HG02588 (cell line): ENCODE results near the gene ADGRD2.

ENCODE experiments used
- ATAC-seq: cut with Tn5 transposase; IDR thresholded peaks from one replicate; pipeline ENCODE4 v1.9.1; 2021; ENCODE audit warnings: mild to moderate bottlenecking, moderate library complexity; ENCODE audit not compliant: unreplicated experiment

The ADGRD2 gene

DNA sequence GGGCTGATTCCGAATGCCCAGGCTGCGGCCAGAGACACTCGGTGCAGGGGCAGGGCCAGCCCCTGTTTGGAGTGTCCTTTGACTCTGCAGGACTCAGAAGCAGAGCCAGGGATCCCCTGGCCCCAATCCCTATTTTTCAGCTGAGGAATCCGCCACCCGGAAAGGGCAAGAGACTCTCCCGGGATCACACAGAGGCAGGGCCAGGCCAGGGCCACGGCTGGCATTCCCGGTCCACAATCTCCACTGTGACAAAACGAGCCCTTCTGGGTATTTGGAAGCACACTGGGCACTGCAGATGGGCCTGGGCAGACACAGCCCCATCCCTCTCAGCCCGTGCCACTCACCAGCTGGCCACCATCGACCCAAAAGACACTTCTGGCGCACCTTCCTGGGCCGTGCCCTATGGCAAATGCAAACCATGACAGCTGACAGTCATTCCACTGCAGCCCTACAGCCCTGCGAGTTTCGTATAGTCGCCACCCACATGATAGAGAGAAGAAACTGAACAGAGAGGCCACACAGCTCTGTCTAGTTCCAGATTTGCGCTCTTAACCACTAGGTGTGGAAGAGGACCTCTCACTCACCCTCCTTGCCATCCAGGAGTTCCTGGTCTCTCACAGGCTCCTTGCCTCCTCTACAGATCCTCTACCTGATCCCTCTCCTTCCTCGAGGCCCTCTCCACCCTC lies 43.7 kb downstream of the ADGRD2 start:
- ATAC-seq = no peak

DNA sequence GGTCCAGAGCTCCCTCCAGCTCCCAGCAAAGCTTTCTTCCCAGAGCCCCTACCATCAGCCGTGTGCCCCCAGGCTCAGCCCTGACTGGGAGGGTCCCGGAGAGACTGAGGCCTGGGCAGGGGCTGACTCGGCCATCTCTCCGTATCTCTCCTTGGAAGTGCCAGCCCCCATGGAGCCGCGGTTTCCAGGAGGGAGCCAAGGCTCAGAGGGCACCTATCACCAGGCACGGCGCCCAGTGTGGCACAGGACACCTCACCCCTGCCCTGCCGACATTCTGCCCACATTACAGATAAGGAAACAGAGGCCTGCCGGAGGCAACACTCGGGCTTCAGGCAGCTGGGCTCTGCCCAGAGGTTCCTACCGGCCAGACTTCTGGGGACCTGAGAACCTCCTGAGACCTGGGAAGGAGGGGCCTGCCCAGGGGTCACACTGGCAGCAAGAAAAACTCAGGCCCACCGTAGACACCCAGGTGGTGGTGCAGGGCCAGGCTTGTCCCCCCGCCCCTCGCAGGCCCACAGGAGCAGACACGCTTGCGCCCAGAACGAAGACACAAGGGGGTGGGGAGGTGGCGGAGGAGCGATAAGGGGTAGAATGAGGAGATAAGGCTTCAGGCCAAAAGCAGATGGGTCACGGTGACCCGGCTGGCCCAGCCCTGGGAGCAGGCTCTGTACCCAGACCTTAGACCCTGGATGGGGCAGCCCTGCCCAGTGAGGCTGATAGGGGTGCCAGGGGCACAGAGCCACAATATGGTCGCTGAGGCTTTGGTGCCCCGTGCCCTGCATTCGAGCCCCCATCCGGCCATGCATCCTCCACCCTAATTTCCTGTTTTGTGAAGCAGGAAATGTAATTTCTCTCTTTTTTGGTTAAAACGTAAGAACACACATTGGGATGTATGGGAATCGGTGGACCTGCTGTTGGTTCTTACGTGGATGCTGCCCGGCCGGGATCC lies 45.1 kb downstream of the ADGRD2 start:
- ATAC-seq = no peak

DNA sequence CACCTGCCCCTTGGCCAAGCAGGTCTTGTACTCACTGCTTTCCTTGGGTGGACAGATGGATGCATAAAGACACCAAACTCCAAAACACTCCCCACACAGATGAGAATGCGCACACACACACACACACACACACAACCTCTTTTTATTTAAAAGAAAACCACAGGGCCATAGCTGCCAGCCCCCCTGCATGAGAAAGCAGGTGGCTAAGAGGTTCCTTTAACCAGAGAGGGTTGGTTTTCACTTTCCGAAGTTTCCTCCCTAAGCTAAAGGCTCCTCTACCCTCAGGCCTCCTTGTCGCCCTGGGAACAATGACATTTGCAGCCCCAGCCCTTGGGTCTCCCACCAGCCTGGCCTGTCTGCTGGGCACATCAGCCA lies 45.8 kb downstream of the ADGRD2 start:
- no peak for ATAC-seq

GRCh38 chr9:124496463-124496862 lies 46.2 kb downstream of the ADGRD2 start:
- ATAC-seq = no peak

GRCh38 chr9:124497441-124497840 lies 47.2 kb downstream of the ADGRD2 start:
- ATAC-seq = no peak

- no peak for ATAC-seq
Measured at GRCh38 chr9:124498040-124498439, 47.8 kb downstream of the ADGRD2 start.

DNA sequence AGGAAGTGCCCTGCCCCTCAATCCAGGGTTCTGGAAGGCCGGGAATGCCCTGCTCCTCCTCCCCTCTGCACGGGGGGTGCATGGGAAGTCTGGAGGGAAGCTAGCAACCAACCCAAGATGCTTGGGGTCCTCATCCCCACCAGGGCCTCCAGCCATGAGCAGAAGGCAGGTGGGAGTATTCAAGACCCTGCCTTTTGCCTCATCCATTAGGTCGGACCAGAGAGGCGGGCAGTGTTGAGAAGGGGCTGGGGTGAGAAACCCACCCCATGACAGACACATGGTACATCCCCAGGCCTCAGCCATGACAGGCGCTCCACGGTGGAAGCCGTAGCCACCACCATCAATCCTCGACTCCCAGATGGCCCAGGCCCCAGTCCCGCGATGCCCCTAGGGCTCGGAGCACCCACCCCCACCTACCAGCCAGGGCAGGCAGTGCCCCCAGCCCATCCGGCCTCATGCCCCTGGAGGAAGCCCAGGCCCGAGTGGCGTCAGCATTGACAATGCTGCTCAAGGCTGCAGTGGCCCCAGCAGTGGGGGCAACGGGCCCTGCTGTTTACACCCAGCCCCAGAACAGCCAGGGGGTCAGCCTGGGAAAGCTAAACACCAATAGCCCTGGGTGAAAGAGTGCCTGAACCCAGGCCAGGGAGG lies 48.4 kb downstream of the ADGRD2 start:
- ATAC-seq = no peak

DNA sequence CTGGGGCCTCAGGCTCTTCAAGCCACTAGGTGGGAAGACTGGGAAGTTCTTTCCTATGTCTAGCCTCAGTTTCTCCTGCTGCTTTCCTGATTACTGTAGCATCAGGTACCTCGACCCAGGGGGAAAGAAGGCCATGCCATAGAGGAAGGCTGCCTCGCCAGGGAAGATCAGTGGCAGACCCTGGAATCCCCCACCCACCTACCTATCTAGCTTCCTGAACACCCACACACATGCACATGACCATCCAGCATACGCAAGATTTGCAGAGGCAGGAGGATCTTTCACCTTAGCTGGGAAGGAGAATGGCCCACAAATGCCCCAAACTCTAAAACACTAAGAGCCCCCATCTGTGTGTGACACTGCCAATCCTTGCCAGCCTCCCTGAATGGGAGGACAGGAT lies 49.0 kb downstream of the ADGRD2 start:
- no peak for ATAC-seq

- no peak for ATAC-seq
Measured at GRCh38 chr9:124500028-124500795, 50.0 kb downstream of the ADGRD2 start.

GRCh38 chr9:124500796-124501611 lies 50.8 kb downstream of the ADGRD2 start:
- ATAC-seq = no peak

DNA sequence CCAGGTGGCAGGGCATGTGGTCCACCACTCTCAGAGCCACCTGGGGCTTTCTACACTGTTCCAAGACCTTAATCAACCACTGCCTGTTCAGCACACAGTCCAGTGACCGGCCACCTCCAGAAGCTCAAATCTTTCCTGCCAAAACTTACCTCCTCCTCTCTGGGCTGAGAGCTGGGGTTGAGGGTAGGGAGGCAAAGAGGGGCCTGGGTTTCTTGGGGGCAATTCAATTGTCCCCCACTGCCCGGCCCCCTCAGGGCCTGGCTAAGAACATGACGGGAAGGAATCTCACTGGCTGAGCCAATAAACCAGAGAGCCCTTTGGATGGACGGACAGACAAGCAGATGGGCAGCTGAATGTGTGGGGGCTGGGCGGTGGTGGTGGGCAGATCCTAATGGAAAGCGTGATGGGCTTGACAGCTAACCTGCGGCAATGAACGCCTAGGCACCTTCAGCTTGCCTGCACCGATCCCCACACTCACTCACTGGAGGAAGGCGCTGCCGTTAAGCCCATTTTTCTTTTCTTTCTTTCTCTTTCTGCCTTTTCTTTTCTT lies 51.6 kb downstream of the ADGRD2 start:
- no peak for ATAC-seq

DNA sequence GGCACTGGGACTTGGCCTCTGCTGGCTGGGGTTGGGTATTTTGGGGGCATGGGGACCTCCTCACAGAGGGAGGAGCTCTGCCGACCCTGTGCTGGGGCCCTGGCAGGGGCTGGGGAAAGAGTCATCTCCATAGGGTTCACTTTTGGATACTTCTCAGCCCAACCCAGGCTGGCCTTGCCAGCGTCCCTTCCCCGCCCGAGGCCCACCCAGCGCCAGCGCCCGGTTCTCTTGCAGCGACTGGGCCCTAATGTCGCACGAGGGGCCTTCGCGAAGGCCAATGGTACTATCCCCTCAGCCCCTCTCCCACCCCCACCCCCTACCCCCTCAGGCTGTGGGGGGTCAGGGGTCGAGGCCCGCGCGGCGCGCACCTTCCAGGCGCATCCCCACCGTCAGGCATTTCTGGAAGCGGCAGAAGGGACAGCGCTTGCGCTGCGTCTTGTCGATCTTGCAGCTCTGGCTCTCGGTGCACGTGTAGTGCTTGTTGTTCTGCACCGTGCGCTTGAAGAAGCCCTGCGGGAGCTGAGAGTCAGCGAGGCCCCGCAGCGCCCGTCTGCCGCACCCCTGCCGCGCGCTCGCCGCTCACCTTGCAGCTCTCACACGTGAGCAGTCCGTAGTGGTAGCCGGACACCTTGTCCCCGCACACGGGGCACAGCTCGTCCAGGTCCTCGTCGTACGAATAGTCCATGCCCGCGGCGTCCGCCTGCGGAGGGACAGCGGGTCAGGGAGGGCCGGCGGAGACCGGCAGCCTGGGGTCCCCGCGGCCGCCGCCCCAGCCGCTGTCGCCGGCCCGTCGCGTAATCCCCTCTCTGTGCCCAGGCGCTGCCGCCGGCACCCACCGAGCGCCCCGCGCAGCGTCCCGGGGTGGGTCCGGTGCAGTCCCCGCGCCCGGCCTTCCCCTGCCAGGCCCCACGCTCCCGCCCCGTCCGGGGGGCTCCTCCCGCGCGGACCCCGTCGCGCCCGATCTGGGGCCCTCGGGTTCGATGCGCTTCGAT lies 52.8 kb downstream of the ADGRD2 start:
- ATAC-seq = no peak

DNA sequence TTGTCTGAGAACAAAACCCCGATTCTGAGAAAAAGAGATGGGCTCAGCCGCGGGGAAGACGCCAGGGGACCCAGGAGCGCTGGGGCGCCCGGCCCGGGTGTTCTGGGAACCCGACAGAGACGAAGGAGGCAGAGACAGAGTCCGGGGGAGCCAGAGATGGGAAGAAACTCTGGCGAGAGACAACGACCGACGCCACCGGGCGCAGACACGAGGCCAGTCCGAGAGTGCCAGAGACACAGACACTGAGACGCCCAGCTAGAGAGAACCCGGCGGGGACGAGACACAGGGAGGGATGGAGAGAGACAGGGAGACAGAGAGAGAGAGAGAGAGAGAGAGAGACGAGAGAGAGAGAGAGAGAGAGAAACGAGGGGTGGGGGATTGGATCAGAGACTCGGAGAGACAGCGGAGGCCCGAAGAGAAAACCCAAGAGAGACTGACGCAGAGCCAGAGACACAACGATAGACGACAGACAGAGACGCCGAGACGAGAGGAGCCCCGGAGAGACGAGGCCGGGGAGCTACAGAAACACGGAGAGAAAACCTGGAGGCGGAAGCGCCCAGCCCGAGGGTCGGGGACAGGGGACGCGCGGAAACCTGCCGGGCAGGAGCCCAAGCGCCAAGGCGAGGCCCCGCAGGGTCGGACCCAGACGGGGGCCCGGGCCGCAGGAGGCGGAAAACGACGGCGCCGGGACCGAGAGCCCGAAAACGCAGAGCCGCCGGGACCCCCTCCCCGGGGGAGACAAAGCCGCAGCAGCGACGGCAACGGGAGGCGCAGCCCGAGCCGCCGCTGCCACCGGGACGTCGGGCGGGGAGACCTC lies 53.7 kb downstream of the ADGRD2 start:
- no peak for ATAC-seq

- no peak for ATAC-seq
Measured at GRCh38 chr9:124504530-124505005, 54.3 kb downstream of the ADGRD2 start.

GRCh38 chr9:124505006-124505900 lies 55.0 kb downstream of the ADGRD2 start:
- no peak for ATAC-seq

GRCh38 chr9:124505901-124506346 lies 55.7 kb downstream of the ADGRD2 start:
- ATAC-seq = no peak

DNA sequence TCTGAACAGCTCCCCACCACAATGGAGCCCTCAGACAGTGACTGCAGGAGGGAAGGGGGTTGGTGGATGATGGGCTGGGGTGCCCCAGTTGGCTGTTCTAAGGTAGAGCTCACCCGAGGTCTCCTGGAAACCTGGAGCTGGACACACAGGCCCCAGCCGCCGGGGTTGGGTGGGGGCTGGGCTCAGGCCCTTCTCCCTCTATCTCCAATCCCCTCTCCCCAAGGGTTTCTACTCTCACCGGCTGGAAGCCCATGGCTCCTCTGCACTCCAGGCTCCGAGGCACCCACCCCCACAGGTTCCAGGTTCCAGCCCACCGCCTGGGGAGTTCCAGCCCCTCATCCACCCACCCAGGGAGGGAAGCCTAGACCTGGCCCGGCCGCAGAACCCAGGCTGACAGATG lies 56.2 kb downstream of the ADGRD2 start:
- ATAC-seq = no peak
